22Rv1 (cell line): ENCODE measurements around the gene IGF1R.

Source experiments
- CTCF ChIP-seq: fragments of 450-650 bp; IDR thresholded peaks from 2 replicates; pipeline ENCODE4 v1.5.1; 2017; ENCODE audit warnings: mild to moderate bottlenecking
- ZFX ChIP-seq: fragments of 450-650 bp; IDR thresholded peaks from 2 replicates; pipeline ENCODE4 v1.6.1; 2017; ENCODE audit warnings: antibody characterized with exemption, borderline replicate concordance

GRCh38 chr15:98654790-98655360 lies 6.5 kb downstream of the IGF1R start:
- TF ChIP-seq CTCF (no peak), ZFX (no peak)
